ENCODE results near the gene RPL38. TPM values are rescaled to one million over a fixed set of nuclear protein-coding genes. Genes with fewer than 3 reads are reported as not detected.

The RPL38 gene
- total RNA-seq, 1 donor from 2014 or later, result 393 TPM

- DNase-seq (ENCODE audit: low spot score), result no peak
- no peaks in the 10 kb centered on the region for H3K9me3 ChIP-seq (ENCODE audit: low read depth)
- no peak overlapping the region for H2AFZ ChIP-seq (replicated peaks)
- peaks cover 35% of the 10 kb centered on the region for H3K79me2 ChIP-seq (ENCODE audit: low read depth)
- peaks cover 13% of the 10 kb centered on the region for H3K27me3 Mint-ChIP-seq (ENCODE audit: insufficient read depth, low read depth)
- H3K27ac ChIP-seq, result no peak overlapping the region
- peaks cover 45% of the 10 kb centered on the region for H3K27me3 ChIP-seq
- no peak overlapping the region for H3K4me2 ChIP-seq
- peaks cover 9% of the 10 kb centered on the region for H3K36me3 ChIP-seq
- H3K4me1 ChIP-seq, result peaks cover 10% of the 10 kb centered on the region
- peaks cover 48% of the 10 kb centered on the region for H3K4me1 Mint-ChIP-seq
- H3K4me3 ChIP-seq, result no peak overlapping the region
- no peak overlapping the region for H3K27ac Mint-ChIP-seq
- H3K4me3 Mint-ChIP-seq, result peak overlapping the region; percentile 39
- peaks cover 3% of the 10 kb centered on the region for H3K9me3 Mint-ChIP-seq
- peaks cover 34% of the 10 kb centered on the region for H4K20me1 ChIP-seq (ENCODE audit: low read depth)
- no peak overlapping the region for H3K9ac ChIP-seq
- TF ChIP-seq EZH2 (IDR thresholded peaks at IDR 0.05) (no peak), CTCF (IDR thresholded peaks at IDR 0.05) (no peak), EZH2phosphoT487 (IDR thresholded peaks at IDR 0.05) (no peak)
- peaks cover 16% of the 10 kb centered on the region for H3K36me3 Mint-ChIP-seq
- H3F3A ChIP-seq (ENCODE audit: low read depth), result peaks cover 24% of the 10 kb centered on the region
These were observed 1.5 kb upstream of the RPL38 start for GRCh38 chr17:74201948-74202347.

DNA sequence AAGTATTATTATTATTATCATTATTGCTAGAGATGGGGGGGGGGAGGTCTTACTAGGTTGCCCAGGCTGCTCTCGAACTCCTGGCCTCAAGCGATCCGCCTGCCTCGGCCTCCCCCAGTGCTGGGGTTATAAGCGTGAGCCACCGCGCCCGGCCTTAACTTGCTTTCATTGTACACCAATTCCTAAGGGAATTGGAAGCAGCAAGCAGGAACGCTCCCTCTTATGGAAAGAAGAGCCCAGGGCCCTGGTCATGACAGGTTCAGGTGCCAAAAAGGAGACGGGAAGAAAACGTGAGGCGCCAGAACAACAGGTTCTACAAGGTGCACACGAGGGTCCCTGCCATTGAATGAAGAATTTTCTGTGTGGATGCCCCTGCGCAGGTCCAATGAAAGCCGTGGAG, 540 bp upstream of the RPL38 start:
- peaks cover 9% of the 10 kb centered on the region for H3K36me3 ChIP-seq
- Mint-ChIP-seq H3K27ac (no peak overlapping the region), H3K4me1 (peaks cover 42% of the 10 kb centered on the region), H3K27me3 (ENCODE audit: insufficient read depth, low read depth) (peaks cover 9% of the 10 kb centered on the region), H3K4me3 (peak overlapping the region; percentile 99), H3K36me3 (peaks cover 16% of the 10 kb centered on the region), H3K9me3 (peaks cover 3% of the 10 kb centered on the region)
- H3K79me2 ChIP-seq (ENCODE audit: low read depth), result peaks cover 45% of the 10 kb centered on the region
- TF ChIP-seq CTCF (IDR thresholded peaks at IDR 0.05) (no peak), EZH2phosphoT487 (IDR thresholded peaks at IDR 0.05) (no peak), EZH2 (IDR thresholded peaks at IDR 0.05) (no peak)
- no peak overlapping the region for H3K9ac ChIP-seq
- no peak overlapping the region for H3K27ac ChIP-seq
- no peak for DNase-seq (ENCODE audit: low spot score)
- peaks cover 34% of the 10 kb centered on the region for H3F3A ChIP-seq (ENCODE audit: low read depth)
- peak overlapping the region; percentile 92 for H3K4me3 ChIP-seq
- peaks cover 42% of the 10 kb centered on the region for H3K27me3 ChIP-seq
- H3K4me2 ChIP-seq, result peak overlapping the region; percentile 64
- peaks cover 44% of the 10 kb centered on the region for H4K20me1 ChIP-seq (ENCODE audit: low read depth)
- H3K9me3 ChIP-seq (ENCODE audit: low read depth), result no peaks in the 10 kb centered on the region
- H2AFZ ChIP-seq (replicated peaks), result peak overlapping the region; percentile 82
- peaks cover 10% of the 10 kb centered on the region for H3K4me1 ChIP-seq

- Histone ChIP-seq H3K4me1 (peaks cover 10% of the 10 kb centered on the region), H3K27me3 (peaks cover 30% of the 10 kb centered on the region), H3K36me3 (peaks cover 9% of the 10 kb centered on the region), H2AFZ (replicated peaks) (no peak overlapping the region), H3K79me2 (ENCODE audit: low read depth) (peaks cover 51% of the 10 kb centered on the region), H3K27ac (no peak overlapping the region), H3K9me3 (ENCODE audit: low read depth) (no peaks in the 10 kb centered on the region), H4K20me1 (ENCODE audit: low read depth) (peaks cover 59% of the 10 kb centered on the region), H3K4me2 (peak overlapping the region; percentile 79), H3K4me3 (peak overlapping the region; percentile 92), H3K9ac (peak overlapping the region; percentile 98), H3F3A (ENCODE audit: low read depth) (peaks cover 49% of the 10 kb centered on the region)
- Mint-ChIP-seq H3K27me3 (ENCODE audit: insufficient read depth, low read depth) (peaks cover 6% of the 10 kb centered on the region), H3K27ac (no peak overlapping the region), H3K4me3 (peak overlapping the region; percentile 99), H3K4me1 (peaks cover 39% of the 10 kb centered on the region), H3K36me3 (peaks cover 16% of the 10 kb centered on the region), H3K9me3 (peaks cover 3% of the 10 kb centered on the region)
- TF ChIP-seq EZH2phosphoT487 (IDR thresholded peaks at IDR 0.05) (no peak), EZH2 (IDR thresholded peaks at IDR 0.05) (no peak), CTCF (IDR thresholded peaks at IDR 0.05) (no peak)
- DNase-seq (ENCODE audit: low spot score), result no peak
These were observed 996 bp downstream of the RPL38 start for GRCh38 chr17:74204474-74204873.
